Bronchial epithelial cell (primary cell): ENCODE data around the gene ANGEL1. TPM values are rescaled to one million over a fixed set of nuclear protein-coding genes. Genes with fewer than 3 reads are reported as not detected.

Source experiments
- DNase-seq: peaks from one replicate; pipeline ENCODE4 v3.0.0-alpha.2; 2010; ENCODE audit warnings: low read depth
- FAIRE-seq: peaks from 2 replicates; lab custom pipeline; 2011; peaks lifted over from hg19 to GRCh38; lab: Jason Lieb, UNC
- H3K27me3 ChIP-seq: 2 replicates; pipeline ENCODE4 v1.5.1; 2011; ENCODE audit warnings: low read length; ENCODE audit not compliant: control insufficient read depth, insufficient read depth
- H3K36me3 ChIP-seq: 2 replicates; pipeline ENCODE4 v1.5.1; 2011; ENCODE audit warnings: low read length; ENCODE audit not compliant: control insufficient read depth, insufficient read depth
- H3K4me3 ChIP-seq: 2 replicates; pipeline ENCODE4 v1.5.1; 2011; ENCODE audit warnings: mild to moderate bottlenecking, low read depth, low read length, control low read depth
- CTCF ChIP-seq: IDR thresholded peaks from 2 replicates; pipeline ENCODE4 v1.5.1; 2011; ENCODE audit warnings: mild to moderate bottlenecking, moderate library complexity, low read length, control low read depth, inconsistent platforms; ENCODE audit not compliant: insufficient read depth, severe bottlenecking
- total RNA-seq: library from RNA; depleted of rRNA; stranded (reverse); fragments of >200 nt; gene quantifications from 2 replicates; pipeline ENCODE4 v1.2.1, GENCODE V29; 2014

ANGEL1 gene
- total RNA-seq, 1 donor from 2014 or later: 6.1 TPM

GRCh38 chr14:76814726-76815645 lies 2.3 kb upstream of the ANGEL1 start:
- H3K36me3 ChIP-seq: no peaks in the 10 kb centered on the region
- no peak for DNase-seq
- TF ChIP-seq CTCF: no peak
- no peak overlapping the region for H3K4me3 ChIP-seq
- no peaks in the 10 kb centered on the region for H3K27me3 ChIP-seq
- FAIRE-seq: no peak

GRCh38 chr14:76812093-76812421 lies 625 bp downstream of the ANGEL1 start:
- no peaks in the 10 kb centered on the region for H3K27me3 ChIP-seq
- TF ChIP-seq CTCF: no peak
- peak overlapping the region; percentile 77 for H3K4me3 ChIP-seq
- peaks cover 7% of the 10 kb centered on the region for H3K36me3 ChIP-seq
- FAIRE-seq (no peak), DNase-seq (no peak)

GRCh38 chr14:76811561-76811960 lies 1.1 kb downstream of the ANGEL1 start:
- no peaks in the 10 kb centered on the region for H3K27me3 ChIP-seq

GRCh38 chr14:76810953-76811400 lies 1.7 kb downstream of the ANGEL1 start:
- Histone ChIP-seq H3K36me3 (peaks cover 7% of the 10 kb centered on the region), H3K4me3 (peak overlapping the region; percentile 17), H3K27me3 (no peaks in the 10 kb centered on the region)
- DNase-seq: peak; percentile 32
- TF ChIP-seq CTCF: peak; percentile 49
- no peak for FAIRE-seq

More at GRCh38 chr14:76811561-76811960, 1.1 kb downstream of the ANGEL1 start:
- peaks cover 7% of the 10 kb centered on the region for H3K36me3 ChIP-seq
- FAIRE-seq: no peak
- peak; percentile 19 for DNase-seq
- no peak for TF ChIP-seq CTCF
- H3K4me3 ChIP-seq: peak overlapping the region; percentile 77

- no peak for TF ChIP-seq CTCF
- Histone ChIP-seq H3K4me3 (no peak overlapping the region), H3K36me3 (peaks cover 7% of the 10 kb centered on the region), H3K27me3 (no peaks in the 10 kb centered on the region)
- DNase-seq (no peak), FAIRE-seq (no peak)
Measured at GRCh38 chr14:76810525-76810924, 2.2 kb downstream of the ANGEL1 start.
